ENCODE results near the gene PHKB.
"Not testable (repeated sequence)": the region's sequence is repeated elsewhere in the genome, so short reads cannot be mapped to it uniquely, and the experiment has no call there.

PHKB gene

GRCh38 chr16:47631131-47631530 is 170.0 kb downstream of the PHKB start:
- no peak for DNase-seq

- DNase-seq = no peak
Measured at GRCh38 chr16:47634126-47634525, 173.0 kb downstream of the PHKB start.

- no peak for DNase-seq
Measured at GRCh38 chr16:47634727-47635126, 173.6 kb downstream of the PHKB start.

DNA sequence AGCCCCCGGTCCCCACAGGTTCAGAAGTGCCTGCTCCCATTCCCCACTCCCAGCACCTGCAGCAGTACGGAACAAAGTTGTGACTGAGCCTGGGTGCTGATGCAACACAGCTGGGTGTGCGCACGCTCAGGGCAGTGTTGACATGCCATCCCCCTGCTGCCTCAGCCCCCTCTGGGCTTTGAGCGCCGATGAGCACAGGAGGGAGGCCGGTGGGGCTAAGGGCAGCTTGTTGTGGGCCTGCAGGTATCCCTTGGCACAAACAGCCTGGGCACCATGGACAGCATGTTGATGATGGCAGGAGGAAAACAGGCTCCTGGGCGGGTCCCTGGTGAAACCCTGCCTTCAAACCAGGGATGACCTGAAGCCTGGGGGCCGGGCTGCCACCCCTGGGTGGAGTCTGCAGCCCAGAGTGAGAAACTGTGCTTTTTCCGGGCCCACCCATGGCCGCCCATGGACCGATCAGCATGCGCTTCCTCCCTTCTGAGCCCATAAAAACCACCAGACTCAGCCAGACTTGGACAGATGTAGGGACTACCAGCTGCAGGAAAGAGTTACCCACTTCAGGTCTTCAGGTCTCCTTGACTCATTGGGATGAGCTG is 175.5 kb downstream of the PHKB start:
- DNase-seq = no peak

DNA sequence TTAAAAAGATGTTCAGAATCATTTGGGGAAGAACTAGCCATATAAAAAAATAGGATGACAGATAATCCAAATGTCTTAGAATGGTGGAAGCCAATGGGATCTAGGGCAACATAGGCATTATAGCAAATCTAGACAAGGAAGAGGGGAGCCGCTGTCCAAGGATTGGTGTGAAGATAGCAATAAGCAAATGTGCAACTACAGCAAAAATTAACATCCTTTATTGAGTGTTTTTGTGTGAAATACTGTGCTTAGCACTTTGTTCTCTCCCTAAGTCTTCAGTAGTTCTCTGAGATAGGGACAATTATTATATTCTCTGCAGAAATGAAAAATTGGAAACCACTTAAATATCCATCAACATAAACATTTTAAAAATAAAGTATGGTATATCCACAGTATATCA is 177.0 kb downstream of the PHKB start:
- DNase-seq = no peak

DNA sequence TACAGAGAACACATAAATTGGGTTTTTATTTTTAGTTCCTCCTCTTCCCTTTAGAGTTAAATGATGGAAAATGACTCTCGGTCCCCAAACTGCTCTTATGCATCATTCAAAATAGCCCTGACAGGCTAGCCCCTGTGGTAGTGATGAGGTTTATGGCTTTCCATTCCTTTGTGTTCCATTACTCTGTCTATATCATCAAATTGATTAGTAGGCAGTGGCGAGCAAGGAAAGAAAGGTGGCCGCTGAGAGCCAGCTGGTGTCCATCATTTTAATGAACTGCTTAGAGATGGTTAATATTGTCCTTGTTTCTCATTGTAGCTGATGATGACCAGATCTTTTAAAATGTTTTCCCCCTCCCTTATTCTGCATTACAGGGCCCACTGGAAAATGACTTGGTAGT is 179.5 kb downstream of the PHKB start:
- DNase-seq = no peak

GRCh38 chr16:47643323-47644000 is 182.3 kb downstream of the PHKB start:
- no peak for DNase-seq

- DNase-seq = no peak
Measured at GRCh38 chr16:47644166-47644565, 183.0 kb downstream of the PHKB start.

- DNase-seq = no peak
Measured at GRCh38 chr16:47644661-47645060, 183.5 kb downstream of the PHKB start.

- DNase-seq = no peak
Measured at GRCh38 chr16:47646914-47647313, 185.8 kb downstream of the PHKB start.

GRCh38 chr16:47657032-47657431 is 195.9 kb downstream of the PHKB start:
- DNase-seq = no peak

DNA sequence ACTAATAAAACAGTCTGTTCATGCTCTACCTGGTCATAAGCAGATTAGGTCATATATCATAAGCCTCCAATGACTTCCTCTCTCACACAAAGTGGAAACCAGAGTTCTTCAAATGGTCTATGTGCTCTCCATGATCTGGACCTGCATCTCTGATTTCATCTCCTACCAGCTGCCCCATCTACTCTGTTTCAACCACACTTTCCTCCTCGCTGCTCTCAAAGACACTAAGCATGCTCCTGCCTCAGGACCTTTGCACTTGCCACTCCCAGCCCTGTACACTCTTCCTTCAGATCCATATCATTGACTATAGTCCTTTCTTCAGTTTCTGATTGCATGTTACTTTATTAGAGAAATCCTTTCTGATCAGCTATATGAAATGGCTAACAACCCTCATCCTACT is 196.8 kb downstream of the PHKB start:
- DNase-seq = no peak

DNA sequence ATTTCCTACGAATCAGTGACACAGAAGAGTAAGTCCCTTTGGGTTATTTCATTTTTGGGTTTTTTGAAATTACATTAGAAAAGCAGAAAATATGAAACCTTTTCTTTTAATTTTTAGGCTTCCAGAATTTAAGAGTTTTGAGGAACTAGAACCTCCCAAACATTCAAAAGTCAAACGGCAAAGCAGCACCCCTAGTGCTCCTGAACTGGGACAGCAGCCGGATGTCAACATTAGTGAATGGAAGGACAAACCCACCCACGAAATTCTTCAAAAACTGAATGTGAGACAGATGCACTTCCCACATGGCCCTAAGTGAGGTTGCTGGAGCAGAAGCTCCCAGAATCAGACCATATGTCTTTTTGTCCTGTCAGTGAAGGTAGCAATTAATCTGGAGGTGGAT is 199.4 kb downstream of the PHKB start:
- DNase-seq = no peak

DNA sequence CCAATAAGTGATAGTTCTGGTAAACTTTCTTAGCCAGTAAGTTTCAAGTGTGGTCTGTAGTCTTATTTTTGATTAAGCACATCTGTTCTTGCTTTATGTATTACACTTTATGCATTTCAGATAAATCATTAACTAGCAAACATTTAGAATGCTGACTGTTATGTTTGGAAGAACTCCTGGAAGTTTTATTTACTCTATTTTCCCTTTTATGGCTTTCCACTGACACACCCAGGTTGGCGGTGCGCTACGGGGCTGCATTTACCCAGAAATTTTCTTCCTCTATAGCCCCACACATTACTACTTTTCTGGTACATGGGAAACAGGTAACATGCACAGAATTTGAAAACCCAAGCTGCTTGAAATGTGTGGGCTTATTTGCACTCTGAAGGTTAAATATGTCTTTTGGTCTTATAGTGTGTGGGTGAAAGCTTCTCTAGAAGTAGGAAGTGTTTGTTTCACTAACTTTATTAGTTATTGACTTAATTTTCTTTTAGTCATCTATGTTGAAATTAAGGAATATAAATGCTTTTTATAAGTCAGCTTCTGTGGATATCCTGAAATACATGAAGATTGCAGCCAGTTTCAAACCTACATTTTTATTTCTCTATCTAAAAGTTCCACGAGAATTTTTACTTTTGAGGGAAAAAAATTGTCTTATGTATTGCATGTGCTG is 203.7 kb downstream of the PHKB start:
- DNase-seq = no peak

DNA sequence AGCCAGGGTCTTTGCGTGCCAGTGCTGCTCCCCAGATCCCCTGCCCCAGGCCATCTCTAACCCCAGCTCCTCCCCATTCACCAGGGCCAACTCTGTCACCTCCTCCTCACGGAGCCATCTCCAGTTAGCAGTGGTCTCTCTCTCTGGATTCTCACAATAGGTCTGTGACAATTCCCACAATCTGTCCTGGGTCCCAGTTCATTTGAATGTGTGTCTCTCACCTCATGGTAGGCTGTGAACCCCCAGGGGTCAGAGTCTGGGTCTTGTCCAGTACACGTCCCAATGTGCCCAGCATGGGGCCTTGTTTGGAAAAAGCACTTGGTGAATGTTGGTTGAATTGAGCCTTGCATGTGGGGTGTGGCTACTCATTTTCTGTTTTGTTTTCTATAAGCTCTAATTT is 205.3 kb downstream of the PHKB start:
- DNase-seq = no peak

GRCh38 chr16:47667956-47668355 is 206.8 kb downstream of the PHKB start:
- no peak for DNase-seq

- no peak for DNase-seq
Measured at GRCh38 chr16:47672475-47672874, 211.3 kb downstream of the PHKB start.

DNA sequence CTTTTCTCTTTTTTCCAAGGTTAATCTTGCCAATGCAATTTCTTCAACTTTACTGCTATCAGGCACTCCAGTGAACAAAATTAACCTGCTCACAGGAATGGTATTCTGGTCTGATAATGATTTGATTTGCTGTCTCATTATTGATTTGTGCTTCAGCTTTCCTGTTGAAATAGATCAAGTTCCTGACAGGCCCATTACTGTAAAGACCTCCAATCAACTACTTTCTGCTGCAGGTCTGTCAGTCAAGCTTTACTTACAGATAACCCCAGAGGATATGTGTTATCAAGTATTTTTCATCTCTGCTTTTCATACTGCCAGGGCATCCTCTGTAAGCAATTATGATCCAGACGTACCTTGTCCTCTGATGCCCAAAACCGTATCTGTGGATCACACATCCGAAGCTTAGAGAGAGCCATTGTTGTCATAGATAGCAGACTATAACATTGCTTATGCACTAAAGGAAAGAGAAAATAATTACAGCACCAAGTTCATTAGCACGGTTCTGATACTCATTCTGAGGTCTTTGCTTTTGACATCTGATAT is 215.6 kb downstream of the PHKB start:
- no peak for DNase-seq

DNA sequence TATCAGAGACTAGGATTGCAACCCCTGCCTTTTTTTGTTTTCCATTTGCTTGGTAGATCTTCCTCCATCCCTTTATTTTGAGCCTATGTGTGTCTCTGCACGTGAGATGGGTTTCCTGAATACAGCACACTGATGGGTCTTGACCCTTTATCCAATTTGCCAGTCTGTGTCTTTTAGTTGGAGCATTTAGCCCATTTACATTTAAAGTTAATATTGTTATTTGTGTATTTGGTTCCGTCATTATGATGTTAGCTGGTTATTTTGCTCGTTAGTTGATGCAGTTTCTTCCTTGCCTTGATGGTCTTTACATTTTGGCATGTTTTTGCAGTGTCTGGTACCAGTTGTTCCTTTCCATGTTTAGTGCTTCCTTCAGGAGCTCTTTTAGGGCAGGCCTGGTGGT is 220.4 kb downstream of the PHKB start:
- not testable (repeated sequence) for DNase-seq

DNA sequence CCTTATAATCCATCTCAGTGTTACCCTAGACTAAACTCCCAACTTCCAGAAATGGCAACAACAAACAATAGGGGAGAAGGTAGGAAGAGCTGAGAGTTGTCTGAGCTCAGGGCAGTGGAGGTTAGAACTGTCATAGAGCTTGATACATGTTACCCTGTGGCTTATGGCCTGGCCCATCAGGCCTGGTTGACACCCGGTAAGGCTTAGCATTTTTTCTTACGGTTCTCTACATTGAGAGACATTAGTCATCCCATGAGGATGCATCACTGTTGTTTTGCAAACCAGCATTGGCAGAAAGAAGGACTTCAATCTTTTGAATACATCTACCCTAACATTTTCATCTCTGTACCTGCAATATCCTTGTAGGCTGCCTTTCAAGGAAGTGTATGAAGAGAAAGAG is 226.6 kb downstream of the PHKB start:
- DNase-seq = no peak

- DNase-seq = no peak
Measured at GRCh38 chr16:47693226-47693625, 232.1 kb downstream of the PHKB start.

- no peak for DNase-seq
Measured at GRCh38 chr16:47694543-47694942, 233.4 kb downstream of the PHKB start.

DNA sequence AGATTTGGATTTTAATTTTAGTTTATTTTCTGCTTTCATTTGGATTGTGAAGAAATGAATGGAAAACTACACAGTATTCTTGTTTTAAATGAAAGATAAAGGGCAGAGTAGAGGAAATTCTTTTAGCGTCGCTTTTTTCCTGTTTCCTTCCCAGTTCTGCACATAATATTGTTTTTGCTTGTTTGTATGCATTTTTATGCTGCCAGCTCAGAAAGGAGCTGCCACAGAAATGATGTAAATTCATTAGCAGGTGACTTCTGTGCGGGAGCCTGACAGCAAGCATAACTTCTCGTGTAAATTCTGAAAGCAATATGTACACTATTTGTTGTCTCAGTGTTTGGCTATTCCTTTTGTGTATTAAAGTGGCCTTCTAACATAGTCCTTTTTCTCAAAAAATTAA is 234.6 kb downstream of the PHKB start:
- no peak for DNase-seq

GRCh38 chr16:47697826-47698225 is 236.7 kb downstream of the PHKB start:
- no peak for DNase-seq
